Left renal cortex interstitium (tissue), 4 donors: ENCODE results near the gene TSPAN9. TPM values are rescaled to one million over a fixed set of nuclear protein-coding genes. Genes with fewer than 3 reads are reported as not detected.
A peak's percentile ranks its signal among the peaks of the same experiment; 100 is the strongest.

Experiments
- DNase-seq, 4 donors: peaks; one replicate each; pipeline ENCODE4 v3.0.0-alpha.2; 2013; ENCODE audit warnings: low read depth in 4 of 4, low spot score in 2 of 4, missing footprints in 1 of 4
- polyA plus RNA-seq, 4 donors: library from polyadenylated mRNA; unstranded; fragments of 120-200 nt; gene quantifications; one replicate each; pipeline ENCODE4 v1.2.1, GENCODE V29; 2013; ENCODE audit not compliant: insufficient read length in 4 of 4

TSPAN9 gene
- polyA plus RNA-seq, 4 donors = 81.7 to 105 (median 95.4) TPM

DNA sequence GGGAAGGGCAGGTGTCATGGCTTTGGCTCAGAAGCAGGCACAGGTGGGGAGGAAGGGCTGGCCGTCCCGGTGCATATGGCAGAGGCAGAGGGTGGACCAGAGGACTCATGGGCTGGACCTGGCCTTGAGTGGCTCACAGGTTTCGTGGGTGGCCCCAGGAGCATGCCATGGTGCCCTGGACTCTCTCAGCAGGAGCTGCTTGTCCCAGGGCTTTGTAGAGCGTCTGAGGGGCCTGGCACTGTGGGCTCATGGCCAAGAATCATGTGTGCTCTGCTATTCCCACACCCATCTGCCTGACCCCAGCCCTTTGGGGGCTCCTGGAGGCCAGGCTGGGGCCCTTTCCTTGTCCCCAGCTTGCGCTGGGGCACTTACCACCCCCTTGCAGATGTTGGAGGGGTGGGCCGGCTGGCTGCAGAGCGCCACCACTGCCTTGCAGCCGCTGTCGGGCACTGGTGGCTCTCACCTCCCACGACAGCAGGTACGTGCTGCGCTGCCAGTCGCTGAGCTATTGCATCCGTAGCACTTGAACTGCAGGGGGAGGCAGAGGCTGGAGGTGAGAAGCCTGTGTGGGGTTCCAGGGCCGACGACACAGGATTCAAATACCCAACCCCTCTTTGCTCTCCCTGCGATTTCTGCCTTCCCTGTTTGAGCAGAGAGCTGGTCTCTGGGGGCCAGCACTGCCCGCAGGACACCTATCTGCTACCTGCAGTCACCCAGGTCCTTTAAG lies 226.4 kb downstream of the TSPAN9 start:
- DNase-seq = no peak

GRCh38 chr12:3304436-3305165 lies 227.4 kb downstream of the TSPAN9 start:
- DNase-seq = no peak

DNA sequence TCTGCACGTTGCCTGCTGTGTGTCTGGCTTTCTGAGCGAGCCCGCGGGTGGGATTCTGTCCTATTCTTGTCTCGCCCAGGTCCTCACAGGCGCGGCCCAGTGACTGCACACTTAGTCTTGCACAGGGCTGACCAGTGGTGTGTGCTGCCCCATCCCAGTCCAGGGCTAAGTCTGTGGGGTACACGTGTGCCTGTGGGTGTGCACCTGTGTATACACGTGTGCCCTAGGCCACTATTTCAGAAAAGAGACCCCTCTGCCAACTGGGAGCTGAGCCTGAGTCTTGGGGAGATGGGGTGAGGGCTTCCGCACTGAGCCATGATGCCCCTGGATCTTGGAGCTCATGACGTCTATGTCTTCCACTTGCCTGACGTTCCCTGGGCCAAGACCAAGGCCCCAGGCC lies 228.3 kb downstream of the TSPAN9 start:
- no peak for DNase-seq

- DNase-seq = no peak
Observed at GRCh38 chr12:3305904-3306619, 228.9 kb downstream of the TSPAN9 start.

- DNase-seq = no peak
Observed at GRCh38 chr12:3307389-3307788, 230.2 kb downstream of the TSPAN9 start.

DNA sequence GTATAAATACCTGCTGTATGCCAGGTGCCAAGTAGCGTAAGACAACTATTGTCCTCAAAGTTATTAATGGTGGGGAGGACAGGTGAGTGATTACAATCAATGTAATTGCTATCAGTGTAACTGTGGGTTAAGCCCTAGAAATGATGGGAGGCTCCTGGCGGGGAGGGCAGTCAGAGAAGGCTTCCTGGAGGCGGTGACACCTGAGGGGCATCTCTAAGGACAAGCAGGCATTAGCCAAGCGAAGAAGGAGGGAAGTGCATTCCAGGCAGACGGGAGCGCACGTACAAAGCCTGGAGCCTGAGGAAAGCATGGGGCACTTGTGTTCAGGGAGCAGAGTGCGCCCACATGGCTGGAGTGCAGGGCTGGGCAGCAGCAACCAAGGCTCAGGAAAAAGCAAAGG lies 230.9 kb downstream of the TSPAN9 start:
- no peak for DNase-seq

GRCh38 chr12:3308609-3309008 lies 231.4 kb downstream of the TSPAN9 start:
- no peak for DNase-seq

DNA sequence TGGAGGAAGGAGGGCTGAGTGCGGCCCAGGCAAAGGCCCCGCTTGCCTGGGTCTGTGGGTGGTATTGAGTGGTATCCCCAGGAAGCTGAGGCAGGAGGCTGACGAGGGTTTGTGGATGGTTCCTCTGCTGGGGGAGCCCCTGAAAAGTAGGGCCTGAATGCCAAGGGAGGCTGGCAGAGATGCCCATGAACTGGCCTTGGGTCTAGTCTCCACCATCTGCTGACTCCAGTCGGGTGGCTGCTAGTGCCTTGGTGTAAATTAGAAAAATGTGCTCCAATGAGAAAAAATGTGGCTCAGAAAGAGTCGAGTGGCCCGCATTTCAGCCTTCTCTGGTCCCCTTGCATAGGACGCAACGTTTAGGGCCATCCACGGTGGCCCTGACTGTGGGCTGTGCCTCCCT lies 232.6 kb downstream of the TSPAN9 start:
- DNase-seq = no peak

DNA sequence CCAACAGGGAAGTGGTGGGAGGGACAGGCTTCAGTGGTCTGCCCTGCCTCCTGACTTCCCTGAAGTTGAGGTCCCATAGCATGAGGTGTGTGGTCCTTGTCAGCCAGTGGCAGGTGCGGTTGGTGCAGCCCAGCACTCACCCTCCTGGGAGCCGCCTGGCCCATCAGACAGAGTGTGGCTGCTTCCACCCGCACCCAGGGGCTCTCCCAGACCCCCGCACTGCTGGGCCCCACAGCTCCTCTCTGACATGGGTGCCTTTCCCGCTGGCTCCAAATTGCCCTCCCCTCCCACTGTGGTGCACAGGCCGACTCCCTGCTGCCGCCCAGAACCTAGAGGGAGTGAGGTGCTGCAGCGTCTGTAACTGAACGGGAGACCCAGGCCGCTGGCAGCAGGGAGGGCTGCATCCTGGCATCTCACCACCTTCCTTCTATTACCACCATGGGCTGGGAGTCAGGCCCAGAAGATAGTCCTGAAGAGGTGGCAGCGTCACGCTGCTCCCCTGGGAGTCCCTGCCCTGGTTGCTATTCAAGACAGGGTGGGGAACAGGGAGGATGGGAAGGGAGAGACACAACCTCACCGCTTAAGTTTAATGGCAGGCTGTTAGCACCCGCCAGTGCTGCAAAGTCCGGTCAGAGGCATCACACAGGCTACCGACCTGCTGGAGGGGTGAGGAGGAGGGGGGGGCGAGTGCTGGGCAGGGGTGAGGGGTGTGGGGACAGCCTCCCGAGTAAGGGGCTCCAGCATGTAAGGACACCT lies 233.3 kb downstream of the TSPAN9 start:
- no peak for DNase-seq

GRCh38 chr12:3311027-3311402 lies 233.8 kb downstream of the TSPAN9 start:
- no peak for DNase-seq

GRCh38 chr12:3311491-3312103 lies 234.4 kb downstream of the TSPAN9 start:
- no peak for DNase-seq

DNA sequence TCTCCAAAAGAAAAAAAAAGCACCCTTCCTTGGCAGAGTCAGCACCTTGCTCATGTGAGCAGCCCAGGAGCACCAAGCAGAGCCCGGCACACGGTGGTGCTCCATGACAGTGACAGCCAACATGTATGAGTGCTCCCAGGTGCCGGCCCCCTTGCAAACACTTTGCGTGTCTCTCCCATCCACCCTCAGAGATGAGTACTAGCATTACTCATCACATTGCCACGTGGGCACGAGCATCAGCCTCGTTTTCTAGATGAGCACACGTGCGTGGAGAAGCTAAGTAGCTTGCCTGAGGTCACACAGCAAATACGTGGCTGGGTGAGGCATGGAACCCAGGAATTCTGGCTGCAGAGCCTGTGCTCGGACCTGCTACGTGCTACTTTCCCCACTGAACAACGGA lies 235.9 kb downstream of the TSPAN9 start:
- no peak for DNase-seq

GRCh38 chr12:3313675-3314663 lies 236.8 kb downstream of the TSPAN9 start:
- no peak for DNase-seq

GRCh38 chr12:3315201-3315661 lies 238.1 kb downstream of the TSPAN9 start:
- peak in 1 of 4 donors; percentile 53 for DNase-seq

DNA sequence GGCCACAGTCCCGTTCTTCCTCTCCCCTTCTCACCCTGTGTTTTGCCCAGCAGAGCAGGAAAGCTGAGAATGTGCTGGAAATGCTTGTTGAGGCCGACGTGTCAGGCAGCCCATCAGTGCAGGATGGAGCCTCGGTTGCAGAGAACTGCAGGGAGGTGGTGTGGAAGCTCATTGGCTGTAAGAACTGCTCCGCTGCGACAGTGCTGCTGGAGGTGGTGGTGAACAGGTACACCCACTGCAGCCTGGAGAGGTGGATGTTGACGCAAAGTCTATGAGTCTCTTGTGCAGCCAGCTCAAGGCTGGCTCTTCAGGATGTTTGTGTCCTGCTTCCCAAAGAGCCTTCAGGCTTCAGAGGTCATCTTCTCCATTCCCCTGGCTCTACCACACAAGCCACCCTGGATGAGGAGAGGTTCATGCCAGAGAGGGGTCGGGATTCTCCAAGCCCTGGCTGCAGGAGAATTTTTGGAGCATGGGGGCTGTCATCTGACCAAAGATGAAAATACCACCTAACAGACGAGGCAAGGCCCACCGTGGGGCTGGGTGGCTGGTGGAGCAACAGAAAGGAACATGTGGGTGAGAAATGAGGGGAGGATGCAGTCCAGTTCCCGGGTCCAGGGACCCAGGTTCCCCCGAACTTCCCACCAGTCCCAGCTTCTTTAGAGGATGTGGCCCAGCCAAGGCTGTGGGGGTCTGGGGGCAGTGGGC lies 239.7 kb downstream of the TSPAN9 start:
- DNase-seq = no peak

DNA sequence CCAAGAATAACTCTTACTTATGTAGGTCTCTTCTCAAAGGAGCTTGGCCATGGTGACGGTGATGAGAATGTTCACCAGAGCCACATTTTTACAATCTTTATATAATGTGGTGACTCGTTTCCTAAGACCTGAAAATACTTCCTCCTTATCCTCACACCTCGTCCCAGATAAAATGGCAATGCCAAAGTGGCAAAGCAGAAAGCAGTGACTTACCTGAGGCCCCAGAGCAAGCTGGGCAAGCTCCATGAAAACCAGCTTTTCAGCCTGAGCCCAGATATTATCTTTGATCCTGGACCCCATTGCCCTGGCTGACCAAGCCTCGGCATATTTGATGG lies 240.3 kb downstream of the TSPAN9 start:
- no peak for DNase-seq

GRCh38 chr12:3317841-3318501 lies 240.8 kb downstream of the TSPAN9 start:
- no peak for DNase-seq
